ENCODE measurements around the gene F7.
A peak's percentile ranks its signal among the peaks of the same experiment; 100 is the strongest.
"Not testable (repeated sequence)": the region's sequence is repeated elsewhere in the genome, so short reads cannot be mapped to it uniquely, and the experiment has no call there.

The F7 gene

DNA sequence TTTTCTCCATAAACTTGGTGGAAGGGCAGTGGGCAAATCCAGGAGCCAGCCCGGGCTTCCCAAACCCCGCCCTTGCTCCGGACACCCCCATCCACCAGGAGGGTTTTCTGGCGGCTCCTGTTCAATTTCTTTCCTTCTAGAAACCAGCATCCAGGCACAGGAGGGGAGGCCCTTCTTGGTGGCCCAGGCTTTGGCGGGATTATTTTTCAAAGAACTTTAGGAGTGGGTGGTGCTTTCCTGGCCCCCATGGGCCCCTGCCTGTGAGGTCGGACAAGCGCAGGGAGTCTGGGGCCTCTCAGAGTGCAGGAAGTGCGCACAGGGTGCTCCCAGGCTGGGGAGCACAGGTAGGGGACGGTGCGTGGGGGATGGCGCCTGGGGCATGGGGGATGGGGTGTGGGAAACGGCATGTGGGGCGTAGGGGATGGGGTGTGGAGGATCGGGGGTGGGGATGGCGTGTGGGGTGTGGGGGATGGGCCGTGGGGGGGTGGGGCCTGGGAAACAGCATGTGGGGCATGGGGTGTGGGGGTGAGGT lies 396 bp downstream of the F7 start:
- no peak for DNase-seq

DNA sequence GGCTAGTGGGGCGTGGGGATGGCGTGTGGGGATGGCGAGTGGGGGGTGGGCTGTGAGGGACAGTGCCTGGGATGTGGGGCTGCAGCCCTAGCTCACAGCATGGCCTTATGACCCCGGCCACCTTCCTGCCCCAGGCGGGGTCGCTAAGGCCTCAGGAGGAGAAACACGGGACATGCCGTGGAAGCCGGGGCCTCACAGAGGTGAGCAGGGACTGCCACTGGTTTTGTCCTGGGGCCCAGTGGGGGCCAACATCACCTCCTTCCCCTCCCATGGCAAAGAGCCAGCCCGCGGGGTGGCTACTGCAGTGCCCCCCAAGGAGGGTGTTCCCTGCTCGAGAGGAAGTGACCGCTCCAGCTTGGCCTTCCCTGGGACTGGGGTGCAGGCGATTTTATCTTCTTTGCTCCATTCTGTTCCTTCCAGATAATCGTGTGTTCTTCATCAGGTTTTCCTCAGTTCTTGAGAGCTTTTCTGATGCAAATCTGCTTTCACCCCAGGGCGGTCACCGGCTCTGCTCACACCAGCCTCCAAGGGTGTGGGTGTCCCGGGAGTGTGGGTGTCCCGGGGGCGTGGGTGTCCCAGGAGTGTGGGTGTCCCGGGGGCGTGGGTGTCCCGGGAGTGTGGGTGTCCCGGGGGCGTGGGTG lies 1.2 kb downstream of the F7 start:
- no peak for DNase-seq

DNA sequence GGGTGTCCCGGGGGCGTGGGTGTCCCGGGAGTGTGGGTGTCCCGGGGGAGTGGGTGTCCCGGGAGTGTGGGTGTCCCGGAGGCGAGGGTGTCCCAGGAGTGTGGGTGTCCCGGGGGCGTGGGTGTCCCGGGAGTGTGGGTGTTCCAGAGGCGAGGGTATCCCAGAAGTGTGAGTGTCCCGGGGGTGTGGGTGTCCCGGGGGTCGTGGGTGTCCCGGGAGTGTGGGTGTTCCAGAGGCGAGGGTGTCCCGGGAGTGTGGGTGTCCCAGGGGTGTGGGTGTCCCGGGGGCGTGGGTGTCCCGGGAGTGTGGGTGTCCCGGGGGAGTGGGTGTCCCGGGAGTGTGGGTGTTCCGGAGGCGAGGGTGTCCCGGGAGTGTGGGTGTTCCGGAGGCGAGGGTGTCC lies 2.9 kb downstream of the F7 start:
- DNase-seq = not testable (repeated sequence)

DNA sequence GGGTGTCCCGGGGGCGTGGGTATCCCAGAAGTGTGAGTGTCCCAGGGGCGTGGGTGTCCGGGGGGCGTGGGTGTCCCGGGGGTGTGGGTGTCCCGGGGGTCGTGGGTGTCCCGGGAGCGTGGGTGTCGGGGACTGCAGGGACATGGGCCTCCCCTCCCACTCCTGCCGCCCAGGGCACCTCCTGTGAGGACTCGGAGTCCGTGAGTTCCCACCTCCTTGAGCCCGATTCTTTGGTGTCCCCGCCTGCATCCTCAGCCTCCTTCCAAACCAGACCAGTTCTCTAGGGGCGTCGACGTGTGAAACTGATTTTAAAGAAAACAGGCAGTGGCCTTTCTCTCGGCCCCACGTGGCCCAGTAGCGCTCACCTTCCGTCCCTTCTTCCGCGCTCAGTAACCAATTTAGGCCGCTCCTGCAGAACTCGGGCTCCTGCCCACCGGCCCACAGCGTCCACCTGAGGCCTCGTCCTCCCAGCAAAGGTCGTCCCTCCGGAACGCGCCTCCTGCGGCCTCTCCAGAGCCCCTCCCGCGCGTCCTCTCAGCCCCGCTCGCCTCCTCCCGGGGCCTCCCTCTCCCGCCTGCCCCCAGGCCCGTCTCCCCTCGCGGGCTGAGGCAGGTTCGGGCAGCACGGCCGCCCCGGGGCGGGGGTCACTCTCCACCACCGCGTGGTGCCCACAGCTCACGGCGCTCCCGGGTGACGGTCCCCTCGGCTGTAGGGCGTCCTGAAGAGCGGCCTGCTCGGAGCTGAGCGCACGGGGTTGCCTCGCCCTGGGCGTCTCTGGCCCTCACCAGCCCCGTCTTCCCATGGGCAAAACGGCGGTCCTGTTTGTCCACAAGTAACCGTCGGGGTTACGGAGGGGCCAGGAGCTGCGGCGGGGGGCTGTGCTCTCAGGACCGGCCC lies 3.8 kb downstream of the F7 start:
- peak; percentile 42 for DNase-seq

DNA sequence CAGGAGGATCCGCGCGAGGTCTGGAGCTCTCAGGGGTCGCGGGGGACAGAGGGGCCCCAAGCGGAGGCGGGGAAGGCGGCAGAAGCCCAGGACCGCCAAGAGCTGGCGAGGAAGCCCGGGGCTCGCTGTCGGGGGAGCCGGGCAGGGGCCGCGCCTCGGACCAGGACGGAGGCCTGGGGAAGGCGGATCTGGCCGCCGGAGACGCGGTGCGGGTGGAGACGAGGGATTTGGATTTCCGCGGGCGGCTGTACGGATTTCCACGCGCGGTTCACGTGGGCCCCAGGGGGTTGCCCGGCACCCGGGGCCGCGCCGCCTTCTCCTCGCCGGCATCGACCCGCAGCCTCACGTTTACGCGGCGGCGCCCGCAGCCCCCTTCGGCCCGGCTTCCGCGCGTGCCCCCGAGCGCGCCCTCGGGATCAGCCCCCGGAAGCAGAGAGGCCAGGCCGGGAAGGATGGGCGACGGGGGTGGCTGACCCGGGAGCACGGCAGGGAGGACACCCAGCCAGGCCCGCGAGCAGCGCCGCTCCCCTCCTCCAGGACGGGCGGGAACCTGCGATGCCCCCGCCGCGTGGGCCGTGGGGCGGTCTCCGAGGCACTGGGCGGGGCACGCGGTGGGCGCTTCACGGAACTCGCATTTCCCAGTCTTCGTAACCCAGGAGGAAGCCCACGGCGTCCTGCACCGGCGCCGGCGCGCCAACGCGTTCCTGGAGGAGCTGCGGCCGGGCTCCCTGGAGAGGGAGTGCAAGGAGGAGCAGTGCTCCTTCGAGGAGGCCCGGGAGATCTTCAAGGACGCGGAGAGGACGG lies 4.7 kb downstream of the F7 start:
- DNase-seq = peak; percentile 53

DNA sequence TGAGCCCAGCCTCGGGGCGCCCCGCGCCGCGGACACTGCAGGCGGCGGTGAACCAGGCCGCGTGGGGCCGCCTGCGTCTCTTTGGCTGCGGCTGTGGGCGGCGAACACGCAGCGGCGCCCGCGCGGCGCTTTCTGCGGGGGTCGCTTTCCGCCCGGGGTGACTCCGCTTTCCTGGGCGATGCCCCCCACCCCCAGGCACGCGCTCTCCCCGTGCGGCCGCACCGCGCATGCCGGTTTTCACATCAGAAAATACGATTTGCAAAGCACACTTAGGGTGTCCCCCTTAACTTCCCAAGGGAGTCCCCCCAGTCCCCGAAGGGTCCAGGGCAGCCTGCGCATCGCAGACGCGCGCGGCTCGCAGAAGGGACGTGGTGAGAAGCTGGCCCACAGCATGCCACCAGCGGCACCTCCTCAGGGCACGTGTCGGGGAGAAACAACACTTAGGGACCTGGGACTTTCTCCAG lies 5.3 kb downstream of the F7 start:
- no peak for DNase-seq

DNA sequence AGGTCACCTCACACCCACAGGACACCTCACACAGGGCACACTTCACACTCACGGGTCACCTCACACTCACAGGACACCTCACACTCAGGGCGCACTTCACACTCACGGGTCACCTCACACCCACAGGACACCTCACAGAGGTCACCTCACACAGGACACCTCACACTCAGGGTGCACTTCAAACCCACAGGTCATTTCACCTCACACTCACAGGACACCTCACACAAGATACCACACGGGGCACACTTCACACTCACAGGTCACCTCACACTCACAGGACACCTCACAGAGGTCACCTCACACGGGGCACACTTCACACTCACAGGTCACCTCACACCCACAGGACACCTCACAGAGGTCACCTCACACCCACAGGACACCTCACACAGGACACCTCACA lies 6.2 kb downstream of the F7 start:
- not testable (repeated sequence) for DNase-seq

DNA sequence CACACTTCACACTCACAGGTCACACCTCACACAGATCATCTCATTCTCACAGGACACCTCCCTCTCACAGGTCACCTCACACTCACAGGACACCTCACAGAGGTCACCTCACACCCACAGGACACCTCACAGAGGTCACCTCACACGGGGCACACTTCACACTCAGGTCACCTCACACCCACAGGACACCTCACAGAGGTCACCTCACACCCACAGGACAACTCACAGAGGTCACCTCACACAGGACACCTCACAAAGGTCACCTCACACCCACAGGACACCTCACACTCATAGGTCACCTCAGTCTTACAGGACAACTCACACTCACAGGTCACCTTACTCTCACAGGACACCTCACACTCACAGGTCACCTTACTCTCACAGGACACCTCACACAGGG lies 6.9 kb downstream of the F7 start:
- DNase-seq = not testable (repeated sequence)

DNA sequence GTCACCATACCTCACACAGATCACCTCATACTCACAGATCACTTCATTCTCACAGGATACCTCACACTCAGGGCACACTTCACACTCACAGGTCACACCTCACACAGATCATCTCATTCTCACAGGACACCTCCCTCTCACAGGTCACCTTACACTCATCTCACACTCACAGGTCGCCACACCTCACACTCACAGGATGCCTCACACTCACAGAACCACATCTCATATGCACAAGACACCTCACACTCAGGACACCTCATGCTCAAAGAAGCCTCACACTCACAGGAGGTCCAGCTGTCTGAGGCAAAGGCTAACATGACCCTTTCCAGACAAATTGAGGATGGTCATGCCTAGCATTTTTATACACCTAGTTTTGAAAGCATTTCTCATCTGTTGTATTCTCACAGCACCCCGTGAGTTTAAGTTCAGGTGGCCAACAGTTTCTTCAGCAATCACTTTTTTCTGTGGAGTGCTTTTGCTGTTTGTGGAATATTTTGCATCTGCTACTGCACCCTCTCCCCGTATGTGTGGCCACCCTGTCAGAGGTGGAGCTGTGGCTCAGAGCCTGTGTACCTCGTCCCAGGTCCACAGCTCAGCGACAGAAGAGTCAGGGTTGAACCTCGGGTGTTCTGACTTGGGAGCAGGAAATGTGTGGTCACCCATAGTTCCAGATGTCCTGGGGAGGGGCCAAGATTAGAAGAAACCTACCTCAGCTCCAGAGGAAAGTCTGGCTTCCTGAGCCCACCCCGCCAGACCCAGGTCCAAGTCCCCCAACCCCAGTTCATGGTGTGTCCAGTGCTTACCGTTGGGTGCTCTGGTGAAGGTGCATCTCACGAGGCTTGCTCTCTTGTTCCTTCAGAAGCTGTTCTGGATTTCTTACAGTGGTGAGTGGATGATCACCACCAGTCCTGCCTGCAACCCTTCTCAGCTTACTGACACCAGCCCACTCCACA lies 7.6 kb downstream of the F7 start:
- DNase-seq = peak; percentile 11

DNA sequence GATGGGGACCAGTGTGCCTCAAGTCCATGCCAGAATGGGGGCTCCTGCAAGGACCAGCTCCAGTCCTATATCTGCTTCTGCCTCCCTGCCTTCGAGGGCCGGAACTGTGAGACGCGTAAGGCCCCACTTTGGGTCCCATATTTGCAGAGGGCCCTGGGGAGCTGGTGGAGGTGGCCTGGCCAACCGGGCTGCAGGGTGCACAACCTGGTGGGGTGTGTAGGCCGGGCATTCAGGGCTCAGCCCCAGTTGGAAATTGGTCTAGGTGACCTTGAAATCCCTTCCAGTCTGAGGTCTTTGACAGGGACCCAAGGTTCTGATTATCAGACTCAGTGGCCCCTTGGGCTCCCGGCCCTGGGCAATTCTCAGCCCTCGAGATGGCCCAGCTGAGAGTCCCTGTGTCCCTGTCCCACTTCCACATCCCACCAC lies 8.3 kb downstream of the F7 start:
- DNase-seq = peak; percentile 14

DNA sequence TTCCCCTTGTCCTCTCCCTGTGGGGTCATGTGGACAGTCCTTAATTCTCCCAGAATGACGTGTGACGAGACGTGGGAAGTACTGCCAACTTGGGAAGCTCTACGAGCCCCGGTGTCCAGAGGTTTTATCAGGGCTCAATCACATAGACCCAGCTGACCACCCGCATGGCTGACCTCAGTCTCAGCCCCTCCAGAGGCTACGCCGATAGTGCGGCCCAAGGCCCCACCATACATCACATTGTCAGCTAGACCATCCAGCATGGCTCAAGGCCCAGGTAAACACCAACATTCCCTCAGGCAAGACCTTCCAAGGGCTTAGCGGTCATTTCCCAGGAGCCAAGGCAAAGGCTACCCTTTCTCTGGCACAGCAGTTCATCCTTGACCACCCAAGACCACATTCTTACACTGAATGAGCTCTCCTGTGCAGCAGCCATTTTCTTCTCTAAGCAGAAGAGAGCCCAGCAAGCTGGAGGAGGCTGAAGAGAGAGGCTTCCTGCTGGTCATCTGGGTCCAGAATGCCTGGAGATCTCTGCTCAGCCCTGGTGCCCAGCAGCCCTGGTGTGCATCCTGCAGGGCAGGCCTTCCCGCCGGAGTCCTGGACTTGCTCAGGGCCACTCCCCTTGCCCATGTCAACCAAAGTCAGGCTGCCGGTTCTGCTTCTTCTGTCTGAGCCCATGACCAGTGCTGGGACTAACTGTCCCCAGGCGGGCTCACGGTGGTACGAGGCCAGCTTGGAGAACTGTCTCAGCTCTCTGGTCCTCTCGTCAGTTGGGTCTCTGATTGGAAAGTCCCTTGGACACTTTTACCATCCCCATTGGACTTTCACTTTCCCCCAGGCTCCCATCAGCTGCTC lies 9.1 kb downstream of the F7 start:
- peak; percentile 16 for DNase-seq

DNA sequence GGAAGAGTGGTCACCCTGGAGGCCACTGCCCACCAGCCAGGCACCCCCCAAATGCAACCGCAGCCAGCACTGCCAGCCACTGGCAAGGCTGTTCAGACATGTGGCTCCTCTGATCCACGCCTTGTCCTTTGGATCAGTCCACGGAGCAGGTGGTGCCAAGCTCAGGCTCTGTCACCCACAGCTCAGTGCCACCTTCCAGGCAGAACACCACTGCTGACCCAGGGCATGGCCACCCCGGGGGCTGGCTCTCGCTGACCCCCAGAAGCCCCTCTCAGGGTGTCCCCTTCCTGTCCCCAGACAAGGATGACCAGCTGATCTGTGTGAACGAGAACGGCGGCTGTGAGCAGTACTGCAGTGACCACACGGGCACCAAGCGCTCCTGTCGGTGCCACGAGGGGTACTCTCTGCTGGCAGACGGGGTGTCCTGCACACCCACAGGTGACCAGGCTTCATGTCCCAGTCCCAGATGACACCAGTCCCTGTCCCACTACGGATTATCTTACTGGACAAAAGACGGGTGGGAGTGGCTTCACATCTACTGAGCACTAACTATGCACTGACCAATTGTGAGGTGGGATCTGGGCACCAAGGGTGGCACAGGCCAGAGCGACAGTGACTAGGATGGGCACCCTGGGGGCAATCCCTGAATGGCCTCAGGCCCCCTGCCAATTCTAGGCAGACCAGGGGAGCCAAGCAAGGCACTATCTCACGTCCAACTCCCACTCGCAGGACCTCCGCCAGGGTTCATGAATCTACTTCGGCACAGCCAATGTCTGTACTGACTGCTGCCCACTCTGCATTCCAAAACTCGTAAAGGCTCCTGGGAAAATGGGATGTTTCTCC lies 10.0 kb downstream of the F7 start:
- DNase-seq = peak; percentile 16

DNA sequence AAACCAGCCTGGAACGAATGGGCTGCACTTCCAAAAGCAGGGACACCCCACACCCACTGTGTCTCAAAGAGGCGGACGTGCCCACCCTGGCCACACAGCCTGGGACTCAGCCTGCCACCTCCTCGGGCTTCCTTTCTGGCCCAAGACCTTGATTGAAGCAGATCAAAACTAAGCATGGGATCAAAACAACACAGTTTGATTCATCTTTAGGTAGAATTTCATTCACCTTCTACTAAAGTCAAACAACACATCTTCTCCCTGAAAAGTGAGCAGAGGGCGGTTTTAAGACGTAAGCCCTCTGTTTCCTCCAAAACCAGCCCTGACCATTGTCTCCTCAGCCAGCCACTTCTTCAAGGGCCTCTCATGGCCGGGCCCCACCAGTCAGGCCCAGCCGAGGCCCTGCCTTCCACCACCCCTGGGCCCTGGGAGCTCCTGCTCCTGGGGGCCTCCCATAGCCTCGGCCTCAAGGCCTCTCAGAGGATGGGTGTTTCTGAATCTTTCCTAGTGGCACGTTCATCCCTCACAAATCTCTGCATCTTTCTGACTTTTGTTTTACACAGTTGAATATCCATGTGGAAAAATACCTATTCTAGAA lies 10.7 kb downstream of the F7 start:
- no peak for DNase-seq

DNA sequence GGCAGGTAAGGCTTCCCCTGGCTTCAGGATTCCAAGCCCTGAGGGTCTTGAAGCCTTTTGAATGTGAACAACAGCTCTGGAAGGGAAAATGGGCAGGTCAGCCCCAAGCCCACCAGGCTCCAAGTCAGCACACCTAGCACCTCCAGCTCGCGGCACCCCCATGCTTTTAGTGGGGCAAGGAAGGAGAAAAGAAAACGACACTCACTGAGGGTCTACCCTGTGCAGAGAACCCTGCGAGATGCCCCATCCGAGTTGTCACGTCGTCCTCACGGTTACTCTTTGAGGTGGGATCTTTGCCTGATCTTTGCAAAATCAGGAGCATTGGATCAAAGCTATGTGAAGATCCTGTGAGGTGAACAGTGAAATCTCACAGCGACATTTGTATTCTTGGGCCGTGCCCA lies 11.3 kb downstream of the F7 start:
- no peak for DNase-seq

DNA sequence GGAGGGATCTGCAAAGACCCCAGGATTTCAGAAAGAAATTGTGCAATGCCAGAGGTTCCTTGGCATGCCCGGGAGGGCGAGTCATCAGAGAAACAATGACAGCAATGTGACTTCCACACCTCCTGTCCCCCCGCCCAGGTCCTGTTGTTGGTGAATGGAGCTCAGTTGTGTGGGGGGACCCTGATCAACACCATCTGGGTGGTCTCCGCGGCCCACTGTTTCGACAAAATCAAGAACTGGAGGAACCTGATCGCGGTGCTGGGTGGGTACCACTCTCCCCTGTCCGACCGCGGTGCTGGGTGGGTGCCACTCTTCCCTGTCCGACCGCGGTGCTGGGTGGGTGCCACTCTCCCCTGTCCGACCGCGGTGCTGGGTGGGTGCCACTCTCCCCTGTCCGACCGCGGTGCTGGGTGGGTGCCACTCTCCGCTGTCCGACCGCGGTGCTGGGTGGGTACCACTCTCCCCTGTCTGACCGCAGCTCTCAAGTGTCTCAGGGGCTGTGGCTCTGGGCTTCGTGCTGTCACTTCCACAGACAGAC lies 11.8 kb downstream of the F7 start:
- DNase-seq = peak; percentile 11

DNA sequence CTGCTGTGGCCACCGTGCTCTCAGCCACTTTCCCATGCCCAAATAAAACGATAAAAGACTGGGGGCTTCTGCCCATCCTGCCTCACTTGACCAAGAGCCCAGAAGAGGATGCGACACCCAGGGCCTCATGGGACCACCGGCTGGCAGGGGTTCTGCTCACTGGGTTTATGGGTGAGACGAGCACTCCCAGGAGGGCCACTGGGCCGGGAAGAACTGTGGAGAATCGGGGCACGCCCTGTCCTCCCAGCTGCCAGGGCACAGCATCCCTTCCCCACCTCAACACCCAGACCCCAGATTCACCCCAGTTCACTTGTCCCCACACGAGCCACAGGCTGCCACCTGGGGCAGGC lies 12.3 kb downstream of the F7 start:
- peak; percentile 12 for DNase-seq

DNA sequence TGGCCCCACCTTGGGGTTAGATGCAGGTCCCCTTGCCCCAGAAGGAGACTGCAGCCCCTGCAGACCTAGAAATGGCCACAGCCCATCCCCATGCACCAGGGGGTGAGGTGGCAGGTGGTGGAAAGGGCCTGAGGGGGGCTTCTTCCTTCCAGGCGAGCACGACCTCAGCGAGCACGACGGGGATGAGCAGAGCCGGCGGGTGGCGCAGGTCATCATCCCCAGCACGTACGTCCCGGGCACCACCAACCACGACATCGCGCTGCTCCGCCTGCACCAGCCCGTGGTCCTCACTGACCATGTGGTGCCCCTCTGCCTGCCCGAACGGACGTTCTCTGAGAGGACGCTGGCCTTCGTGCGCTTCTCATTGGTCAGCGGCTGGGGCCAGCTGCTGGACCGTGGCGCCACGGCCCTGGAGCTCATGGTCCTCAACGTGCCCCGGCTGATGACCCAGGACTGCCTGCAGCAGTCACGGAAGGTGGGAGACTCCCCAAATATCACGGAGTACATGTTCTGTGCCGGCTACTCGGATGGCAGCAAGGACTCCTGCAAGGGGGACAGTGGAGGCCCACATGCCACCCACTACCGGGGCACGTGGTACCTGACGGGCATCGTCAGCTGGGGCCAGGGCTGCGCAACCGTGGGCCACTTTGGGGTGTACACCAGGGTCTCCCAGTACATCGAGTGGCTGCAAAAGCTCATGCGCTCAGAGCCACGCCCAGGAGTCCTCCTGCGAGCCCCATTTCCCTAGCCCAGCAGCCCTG lies 12.8 kb downstream of the F7 start:
- peak; percentile 11 for DNase-seq

DNA sequence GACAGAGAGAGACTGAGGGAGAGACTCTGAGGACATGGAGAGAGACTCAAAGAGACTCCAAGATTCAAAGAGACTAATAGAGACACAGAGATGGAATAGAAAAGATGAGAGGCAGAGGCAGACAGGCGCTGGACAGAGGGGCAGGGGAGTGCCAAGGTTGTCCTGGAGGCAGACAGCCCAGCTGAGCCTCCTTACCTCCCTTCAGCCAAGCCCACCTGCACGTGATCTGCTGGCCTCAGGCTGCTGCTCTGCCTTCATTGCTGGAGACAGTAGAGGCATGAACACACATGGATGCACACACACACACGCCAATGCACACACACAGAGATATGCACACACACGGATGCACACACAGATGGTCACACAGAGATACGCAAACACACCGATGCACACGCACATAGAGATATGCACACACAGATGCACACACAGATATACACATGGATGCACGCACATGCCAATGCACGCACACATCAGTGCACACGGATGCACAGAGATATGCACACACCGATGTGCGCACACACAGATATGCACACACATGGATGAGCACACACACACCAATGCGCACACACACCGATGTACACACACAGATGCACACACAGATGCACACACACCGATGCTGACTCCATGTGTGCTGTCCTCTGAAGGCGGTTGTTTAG lies 13.7 kb downstream of the F7 start:
- no peak for DNase-seq

All from right hindlimb (tissue), 1 donor.